GM19438 (cell line): ENCODE data around the gene CHMP3.
"Not testable (repeated sequence)": the region's sequence is repeated elsewhere in the genome, so short reads cannot be mapped to it uniquely, and the experiment has no call there.

Experiments
- ATAC-seq: cut with Tn5 transposase; IDR thresholded peaks from one replicate; pipeline ENCODE4 v1.9.1; 2021; ENCODE audit warnings: low read depth; ENCODE audit not compliant: unreplicated experiment

The CHMP3 gene

GRCh38 chr2:86512892-86513291, 50.4 kb downstream of the CHMP3 start:
- ATAC-seq: no peak

GRCh38 chr2:86512034-86512433, 51.2 kb downstream of the CHMP3 start:
- no peak for ATAC-seq

DNA sequence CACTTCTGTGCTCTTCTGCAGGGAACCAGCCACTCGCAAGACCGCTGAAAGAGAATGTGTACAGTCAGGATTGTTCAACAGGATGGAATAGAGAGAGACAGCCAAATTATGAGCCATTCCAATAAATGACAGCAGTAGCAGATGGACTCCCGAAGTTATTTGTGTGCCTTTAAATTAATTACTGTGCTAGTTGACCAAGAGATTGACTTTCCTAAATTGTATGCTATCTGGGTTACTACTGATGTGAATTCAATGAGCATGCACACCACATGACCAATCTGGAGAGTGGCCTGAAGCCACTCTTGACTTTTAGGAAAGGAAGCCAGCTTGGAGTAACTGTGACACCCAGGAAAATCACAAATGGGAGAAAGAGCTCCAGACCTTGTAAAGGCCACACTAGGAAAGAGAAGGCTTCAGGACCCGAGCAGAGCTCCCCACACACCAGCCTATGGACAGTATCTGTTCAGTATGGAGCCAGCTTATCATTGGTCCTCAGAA, 52.8 kb downstream of the CHMP3 start:
- ATAC-seq: no peak

DNA sequence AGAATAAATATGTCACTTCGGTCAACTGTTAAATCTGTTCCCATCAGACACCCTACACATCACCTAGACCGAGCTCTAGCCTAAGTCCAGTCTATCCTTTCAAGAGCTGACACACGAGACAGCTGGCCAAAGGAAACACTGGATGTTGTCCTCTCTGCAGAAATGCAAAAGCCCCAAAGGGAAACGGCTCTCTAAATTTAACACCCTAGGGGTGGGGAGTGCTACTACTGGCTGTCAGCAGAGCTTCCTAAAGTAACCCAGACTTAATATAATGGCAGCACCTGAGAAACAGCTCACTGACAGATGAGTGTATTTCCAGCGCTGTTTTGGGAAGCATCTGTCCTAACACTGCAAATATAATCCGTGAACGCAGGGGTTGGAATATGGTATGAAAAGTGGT, 55.6 kb downstream of the CHMP3 start:
- no peak for ATAC-seq

DNA sequence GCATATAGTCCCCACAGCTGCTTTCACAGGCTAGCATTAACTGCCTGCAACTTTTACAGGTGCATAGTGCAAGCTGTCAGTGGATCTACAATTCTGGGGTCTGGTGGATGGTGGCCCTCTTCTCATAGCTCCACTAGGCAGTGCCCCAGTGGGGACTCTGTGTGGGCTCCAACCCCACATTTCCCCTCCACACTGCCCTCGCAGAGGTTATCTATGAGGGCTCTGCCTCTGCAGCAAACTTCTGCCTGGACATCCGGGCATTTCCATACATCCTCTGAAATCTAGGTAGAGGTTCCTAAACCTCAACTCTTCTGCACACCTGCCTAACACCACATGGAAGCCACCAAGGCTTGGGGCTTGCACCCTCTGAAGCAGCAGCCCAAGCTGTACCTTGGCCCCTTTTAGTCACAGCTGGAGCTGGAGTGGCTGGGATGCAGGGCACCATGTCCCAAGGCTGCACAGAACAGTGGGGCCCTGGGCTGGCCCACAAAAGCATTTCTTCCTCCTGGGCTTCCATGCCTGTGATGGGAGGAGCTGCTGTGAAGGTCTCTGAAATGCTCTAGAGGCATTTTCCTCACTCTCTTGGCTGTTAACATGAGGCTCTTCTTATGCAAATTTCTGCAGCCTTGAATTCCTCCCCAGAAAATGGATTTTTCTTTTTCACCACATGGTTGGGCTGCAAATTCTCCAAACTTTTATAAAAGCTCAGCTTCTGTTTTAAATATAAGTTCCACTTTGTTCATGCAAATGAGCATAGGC, 62.7 kb downstream of the CHMP3 start:
- ATAC-seq: no peak

DNA sequence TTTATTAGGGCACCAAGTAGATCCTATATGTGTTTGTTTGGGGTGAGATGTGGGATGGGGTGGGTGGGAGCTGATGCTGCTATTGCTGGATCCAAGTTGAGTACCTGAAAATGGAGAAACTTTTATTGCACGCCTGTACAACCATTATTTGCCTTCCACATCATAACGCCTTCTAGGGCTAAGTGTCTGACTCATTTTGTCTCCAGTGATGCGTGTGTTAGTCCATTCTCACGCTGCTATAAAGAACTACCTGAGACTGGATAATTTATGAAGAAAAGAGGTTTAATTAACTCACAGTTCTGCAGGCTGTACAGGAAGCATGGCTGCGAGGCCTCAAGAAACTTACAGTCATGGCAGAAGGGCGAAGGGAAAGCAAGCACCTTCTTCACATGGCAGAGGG, 63.9 kb downstream of the CHMP3 start:
- ATAC-seq: no peak

DNA sequence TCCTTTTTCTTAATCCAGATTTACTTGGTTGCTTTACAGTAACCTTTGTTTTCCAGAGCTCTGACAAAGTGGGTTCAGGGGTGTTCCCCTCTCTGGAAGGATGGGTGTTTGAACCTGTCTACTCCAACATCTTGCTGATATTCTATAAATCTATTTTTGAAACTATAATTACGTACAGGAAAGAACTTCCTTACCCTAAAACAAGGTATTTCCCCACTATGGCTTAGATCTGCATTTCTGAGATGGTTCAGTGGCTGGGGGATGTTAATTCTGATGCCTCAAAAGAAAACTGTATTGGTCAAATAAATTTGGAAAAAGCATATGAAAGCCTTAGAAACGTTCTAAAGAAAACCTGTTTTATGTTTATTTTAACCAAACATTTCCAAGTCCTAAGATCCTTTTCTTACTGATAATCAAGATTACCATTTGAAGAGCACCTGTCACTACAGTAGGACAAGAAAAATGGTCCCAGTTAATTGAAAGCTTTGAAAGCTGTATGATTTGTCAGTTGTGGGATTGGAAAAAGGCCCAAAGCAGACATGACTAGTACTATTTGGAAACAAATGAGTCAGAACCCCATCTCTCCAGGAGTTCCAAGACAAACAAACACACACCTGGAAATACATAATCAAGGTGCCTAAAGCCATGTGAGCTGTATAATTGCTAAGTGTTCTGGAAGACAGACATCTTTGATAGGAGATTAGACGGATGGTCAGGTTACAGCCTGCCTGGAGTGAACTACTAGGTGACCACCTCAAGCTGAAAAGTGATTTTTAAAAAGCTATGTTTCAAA, 64.6 kb downstream of the CHMP3 start:
- no peak for ATAC-seq

DNA sequence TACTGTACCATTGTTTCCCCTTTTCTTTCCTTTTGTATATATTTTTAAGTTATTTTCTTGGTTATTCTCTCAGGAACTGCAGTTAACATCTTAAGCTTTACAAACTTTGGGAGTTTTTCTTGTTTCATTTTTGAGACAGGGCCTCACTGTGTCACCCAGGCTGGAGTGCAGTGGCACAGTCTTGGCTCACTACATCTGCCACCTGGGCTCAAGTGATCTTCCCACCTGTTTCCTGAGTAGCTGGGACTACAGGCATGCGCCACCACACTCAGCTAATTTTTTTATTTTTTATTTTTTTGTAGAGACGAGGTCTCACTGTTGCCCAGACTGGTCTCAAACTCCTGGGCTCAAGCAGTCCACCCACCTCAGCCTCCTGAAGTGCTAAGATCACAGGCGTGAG, 66.9 kb downstream of the CHMP3 start:
- not testable (repeated sequence) for ATAC-seq

DNA sequence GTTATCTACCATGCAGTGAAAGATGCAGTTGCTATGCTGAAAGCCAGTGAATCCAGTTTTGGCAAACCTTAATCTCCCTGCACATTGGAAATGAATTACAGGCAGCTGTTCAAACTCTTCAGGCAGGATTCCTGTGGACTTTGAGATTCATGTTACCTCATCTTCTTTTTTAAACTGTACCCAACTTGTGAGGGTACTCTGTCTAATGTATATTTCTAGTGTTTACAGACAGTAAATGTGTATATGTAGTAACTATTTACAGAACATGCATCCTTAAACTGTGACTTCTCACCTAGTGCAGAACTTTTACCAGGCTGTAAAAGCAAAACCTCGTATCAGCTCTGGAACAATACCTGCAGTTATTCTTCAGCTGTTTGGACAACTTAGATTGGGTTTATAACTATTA, 71.2 kb downstream of the CHMP3 start:
- no peak for ATAC-seq

DNA sequence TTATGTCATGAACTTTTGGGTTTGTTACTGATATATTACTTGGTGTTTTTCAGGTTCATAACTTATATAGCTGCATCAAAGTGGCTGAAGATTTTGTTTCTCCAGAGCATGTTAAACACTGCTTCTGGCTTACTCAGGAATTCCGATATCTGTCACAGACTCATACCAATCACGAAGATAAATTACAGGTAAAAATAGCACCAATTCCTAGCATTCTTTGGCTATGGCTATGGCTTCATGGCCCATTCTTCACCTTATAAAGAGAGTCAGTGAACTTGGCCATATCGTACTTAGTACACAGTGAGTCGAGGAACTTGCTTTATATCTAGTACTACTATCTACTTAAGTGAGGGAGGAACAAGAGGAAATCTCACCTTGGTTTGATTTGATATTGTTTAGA, 72.2 kb downstream of the CHMP3 start:
- ATAC-seq: no peak

- no peak for ATAC-seq
These were observed 73.0 kb downstream of the CHMP3 start for GRCh38 chr2:86490245-86490644.

DNA sequence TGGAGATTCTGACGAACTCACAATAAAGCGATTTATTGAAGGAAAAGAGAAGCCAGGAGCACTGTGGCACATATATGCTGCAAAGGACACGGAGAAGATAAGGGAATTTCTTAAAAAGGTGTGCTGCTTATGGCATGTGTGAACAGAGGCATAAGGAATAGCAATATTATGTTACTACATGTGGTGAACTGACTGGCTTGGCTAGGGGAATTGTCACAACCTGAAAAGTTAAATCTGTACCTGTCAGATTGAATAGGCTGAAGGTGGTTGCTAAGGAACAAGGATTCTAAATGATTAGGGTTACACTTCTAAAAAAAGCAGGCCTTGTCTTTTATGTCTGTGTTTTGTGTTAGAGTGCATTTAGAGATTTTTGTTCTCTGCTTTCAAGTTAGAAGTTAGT, 73.7 kb downstream of the CHMP3 start:
- no peak for ATAC-seq

DNA sequence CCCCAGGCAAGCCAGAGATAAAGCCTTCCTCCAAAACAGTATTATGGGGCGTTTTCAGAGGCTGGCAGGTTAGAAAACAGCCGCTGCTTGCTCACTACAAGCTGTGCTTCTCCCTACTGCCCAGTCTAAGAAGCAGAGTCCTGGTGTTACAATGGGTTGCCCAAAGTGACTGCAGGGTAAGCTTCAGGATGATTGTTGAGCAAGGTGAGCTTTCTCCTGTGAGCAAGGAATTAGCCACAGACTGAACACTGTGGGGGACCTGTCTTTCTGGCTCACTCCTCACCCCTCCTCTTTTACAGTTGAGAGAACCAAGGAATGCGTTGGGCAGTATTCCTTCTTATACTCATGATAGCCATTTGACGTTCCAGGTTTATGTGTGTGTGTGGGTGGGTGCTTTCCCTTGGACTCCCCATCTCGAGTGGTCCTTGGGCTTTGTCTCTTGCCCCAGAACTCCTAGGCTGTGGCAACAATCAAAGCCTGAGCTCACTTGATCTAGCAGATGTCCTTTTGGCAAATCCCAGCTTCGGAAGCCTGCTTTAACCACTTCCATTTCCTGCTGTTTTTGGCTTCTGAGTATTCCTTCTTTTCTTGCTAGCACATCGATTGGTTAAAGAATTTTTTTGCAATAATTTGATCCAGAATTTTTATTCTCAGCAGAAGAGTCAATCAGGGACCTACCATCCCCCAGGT, 74.5 kb downstream of the CHMP3 start:
- ATAC-seq: no peak

DNA sequence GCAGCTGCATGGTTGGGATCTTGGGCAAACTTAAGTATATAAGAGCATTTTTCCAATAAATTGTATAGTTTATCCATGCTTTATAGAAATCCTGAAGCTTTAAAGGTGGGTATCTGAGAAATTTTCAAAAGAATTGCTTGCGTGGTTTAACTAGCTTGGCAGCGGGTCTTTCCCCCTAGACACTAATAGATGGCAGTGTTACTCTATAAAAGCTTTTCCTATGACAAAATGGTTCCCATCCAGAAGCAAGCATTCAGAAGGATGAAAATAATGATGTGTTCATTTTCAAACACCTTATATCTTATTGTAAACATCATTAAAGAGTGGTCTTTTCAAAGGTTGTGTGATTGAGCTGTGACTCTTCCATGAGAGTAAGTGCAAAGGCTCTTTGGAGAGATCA, 76.2 kb downstream of the CHMP3 start:
- no peak for ATAC-seq

DNA sequence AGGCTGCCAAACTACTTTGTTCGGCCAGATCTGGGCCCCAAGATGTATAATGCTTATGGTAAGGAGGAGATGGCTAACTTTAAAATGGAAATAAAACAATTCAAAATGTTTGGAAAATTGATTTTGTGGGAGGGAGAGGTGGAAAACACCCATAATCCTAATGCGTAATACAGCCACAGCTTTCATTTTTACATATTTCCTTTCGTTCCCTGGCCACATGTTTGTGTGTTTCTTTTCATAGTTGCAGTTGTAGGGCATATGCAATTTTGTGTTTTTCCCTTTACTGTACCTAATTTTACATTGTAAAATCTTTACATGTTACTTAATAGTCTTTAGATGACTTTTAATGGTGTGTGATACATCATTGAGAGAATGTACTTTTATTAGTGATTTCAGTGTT, 77.4 kb downstream of the CHMP3 start:
- ATAC-seq: no peak

DNA sequence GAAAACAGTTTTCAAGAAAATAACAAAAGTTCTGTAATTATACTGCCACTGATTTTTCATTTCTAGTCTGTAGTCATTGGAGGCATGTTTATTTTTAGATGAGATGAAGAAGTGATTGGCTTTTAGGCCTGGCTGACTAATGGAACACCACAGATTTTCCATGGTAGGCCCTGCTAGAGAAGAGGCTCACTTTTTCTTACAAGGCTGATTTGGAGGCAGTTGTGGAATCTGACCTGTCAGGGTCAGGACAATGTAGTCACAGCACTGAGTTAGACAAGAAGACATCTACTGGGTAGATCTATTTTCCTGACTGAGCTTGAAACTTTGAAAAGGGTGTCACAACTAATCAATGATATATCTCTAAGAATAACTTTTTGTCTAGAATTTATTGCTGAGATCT, 78.1 kb downstream of the CHMP3 start:
- ATAC-seq: no peak

GRCh38 chr2:86484385-86484784, 78.9 kb downstream of the CHMP3 start:
- no peak for ATAC-seq

DNA sequence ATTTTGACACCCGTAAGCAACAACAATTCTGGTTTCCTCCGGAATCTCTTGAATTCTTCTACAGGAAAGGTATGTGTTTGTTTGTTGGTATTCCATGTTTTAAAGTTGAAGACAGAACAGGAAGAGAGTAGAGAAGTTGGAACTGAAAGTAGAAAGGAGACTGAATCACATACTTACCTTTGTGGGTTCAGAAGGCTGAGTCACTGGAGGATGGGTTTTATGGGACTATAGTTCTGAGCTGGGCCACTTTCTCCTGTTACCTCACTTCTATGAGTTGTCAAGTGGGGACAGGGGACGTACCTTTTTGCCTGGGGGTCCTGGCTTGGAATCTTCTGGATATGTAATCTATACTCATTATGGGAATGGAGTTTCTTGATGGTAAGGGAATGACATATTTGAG, 81.2 kb downstream of the CHMP3 start:
- ATAC-seq: no peak

DNA sequence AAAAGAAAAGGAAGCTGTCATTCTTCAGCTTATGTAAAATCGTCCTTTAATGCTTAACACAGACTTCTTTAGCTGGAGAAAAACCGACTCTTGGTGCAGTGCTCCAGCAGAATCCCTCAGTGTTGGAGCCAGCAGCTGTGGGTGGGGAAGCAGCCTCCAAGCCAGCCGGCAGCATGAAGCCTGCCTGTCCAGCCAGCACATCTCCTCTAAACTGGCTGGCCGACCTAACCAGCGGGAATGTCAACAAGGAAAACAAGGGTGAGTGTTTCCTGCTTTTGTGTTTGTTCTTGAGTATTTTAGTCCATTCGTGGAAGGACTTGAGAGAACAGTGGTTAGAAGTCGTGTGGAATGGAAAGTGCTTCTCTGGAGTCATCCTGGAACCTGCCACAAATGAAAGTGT, 83.1 kb downstream of the CHMP3 start:
- ATAC-seq: no peak

GRCh38 chr2:86477349-86477748, 85.9 kb downstream of the CHMP3 start:
- no peak for ATAC-seq

DNA sequence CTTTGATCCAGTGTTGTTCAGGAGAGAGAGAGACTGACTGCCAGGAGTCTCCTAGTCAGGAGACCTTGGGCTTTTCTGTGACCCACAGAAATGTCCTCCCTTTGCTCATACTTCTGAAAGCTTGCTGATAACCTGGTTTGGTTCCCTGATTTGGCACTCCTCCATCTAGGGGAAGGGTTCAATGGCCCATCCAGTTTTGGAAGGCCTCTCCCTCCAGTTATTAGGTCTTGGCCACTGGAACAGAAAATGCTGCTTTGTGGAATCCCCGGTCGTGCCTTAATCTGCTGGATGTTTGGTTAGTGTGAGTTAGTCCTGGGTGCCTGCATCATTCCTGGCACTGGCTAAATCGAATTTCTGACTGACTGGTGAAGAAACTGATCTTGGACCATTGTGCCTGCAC, 86.3 kb downstream of the CHMP3 start:
- ATAC-seq: no peak
